ENCODE results near the gene GNB1.
"Not testable (repeated sequence)": the region's sequence is repeated elsewhere in the genome, so short reads cannot be mapped to it uniquely, and the experiment has no call there.

The GNB1 gene

GRCh38 chr1:1746566-1746909, 144.3 kb downstream of the GNB1 start:
- DNase-seq (ENCODE audit: low read depth in 2 of 2) = not testable (repeated sequence)

GRCh38 chr1:1745651-1746565, 145.0 kb downstream of the GNB1 start:
- DNase-seq (ENCODE audit: low read depth in 2 of 2) = peak; percentile 49 to 83

- not testable (repeated sequence) for DNase-seq (ENCODE audit: low read depth in 2 of 2)
These were observed 148.4 kb downstream of the GNB1 start for GRCh38 chr1:1742529-1742928.

DNA sequence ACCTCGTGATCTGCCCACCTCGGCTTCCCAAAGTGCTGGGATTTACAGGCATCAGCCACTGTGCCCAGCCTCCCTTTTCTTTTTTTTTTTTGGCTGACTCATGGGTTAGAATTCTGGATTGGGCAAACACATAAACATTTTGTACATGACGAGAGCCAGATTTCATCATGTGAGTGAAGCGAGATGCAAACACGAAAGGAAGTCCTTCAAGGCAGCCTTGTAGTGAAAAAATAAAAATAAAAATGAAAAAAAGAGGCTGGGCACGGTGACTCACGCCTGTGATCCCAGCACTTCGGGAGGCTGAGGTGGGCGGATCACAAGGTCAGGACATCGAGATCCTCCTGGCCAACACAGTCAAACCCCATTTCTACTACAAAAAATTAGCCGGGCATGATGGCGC, 149.9 kb downstream of the GNB1 start:
- not testable (repeated sequence) for DNase-seq (ENCODE audit: low read depth in 2 of 2)

DNA sequence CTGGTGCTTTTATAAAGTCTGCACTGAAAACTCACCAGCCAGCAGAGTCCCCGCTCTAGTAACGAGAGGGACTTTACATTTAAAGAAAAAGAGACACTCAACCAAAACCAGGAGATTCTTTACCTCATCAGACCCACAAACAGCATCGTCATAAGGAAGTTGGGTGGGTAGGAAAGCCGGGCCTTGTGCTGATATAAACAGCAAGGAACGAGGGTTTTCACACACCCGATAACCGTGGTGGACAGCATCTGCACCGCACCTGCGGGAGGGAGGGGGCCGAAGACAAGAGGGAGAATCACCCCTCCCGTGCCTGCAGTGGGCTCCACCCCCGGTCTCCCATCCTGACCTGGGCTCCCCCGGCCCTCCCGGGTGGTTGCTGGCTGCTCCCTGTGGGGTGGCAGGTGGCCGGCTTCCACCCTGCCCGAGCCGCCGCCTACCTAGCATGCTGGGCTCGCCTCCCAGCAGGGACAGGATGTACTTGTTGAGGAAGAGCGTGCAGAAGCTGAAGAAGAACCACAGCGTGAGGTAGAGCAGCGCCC, 152.0 kb downstream of the GNB1 start:
- DNase-seq (ENCODE audit: low read depth in 2 of 2) = not testable (repeated sequence)

DNA sequence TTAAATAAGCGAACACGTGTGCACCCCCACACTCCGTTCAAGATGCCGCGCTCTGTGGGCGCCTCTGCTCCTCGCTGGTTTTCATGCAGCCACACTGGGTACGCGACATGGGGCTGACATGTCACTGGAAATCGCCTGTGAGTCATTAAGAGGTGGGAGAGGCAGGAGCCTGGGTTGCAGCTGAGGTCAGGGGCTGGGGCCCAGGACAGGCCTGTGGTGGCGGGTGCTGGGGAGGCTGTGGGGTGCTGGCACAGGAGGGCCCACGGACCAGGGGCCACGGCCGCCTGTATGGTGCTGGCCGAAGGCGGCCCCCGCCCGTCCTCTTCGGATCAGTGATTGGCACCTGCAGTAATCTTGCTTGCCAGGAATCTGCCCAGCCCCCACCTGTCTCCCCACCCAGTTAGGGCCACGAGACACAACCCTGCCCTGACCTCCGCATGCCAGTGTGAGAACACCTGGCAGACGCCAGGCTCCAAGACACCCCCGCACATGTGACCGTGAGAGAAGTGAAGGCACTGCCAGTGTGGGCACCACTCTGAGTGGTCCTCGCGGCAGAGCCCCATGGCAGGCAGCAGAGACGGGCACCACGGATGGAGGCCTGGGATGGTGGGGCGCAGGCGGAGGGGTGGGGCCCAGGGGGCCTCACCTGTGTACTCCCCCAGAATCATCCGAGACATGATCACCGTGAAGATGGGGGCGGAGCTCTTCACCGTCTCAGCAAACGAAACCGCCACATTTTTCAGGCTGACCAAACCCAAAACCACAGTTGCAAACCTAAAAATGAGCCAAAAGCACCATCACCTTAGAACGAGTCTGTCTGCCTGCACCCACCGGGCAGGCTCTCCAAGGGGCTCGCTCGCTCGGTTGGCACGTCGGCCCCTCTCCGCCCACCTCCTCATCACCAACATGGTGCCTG, 153.0 kb downstream of the GNB1 start:
- not testable (repeated sequence) for DNase-seq (ENCODE audit: low read depth in 2 of 2)

Measured in stimulated activated CD4-positive, alpha-beta T cell treated with anti-CD3 and anti-CD28 coated beads, Interleukin-15, amount 100 ng/mL, for 48 hours (primary cell).